DND-41 (cell line): ENCODE results near the gene SPRY4.

ENCODE experiments used
- ATAC-seq: fragments of 200-7000 bp; cut with Tn5 transposase; 3 replicates; pipeline ENCODE4 v1.9.1; 2021; ENCODE audit warnings: low read depth; ENCODE audit not compliant: insufficient read depth
- DNase-seq: peaks from one replicate; pipeline ENCODE4 v3.0.0-alpha.2; 2020
- H2AFZ ChIP-seq: 2 replicates; pipeline ENCODE4 v1.6.0; 2012; ENCODE audit warnings: low read depth, low read length
- H3K27ac ChIP-seq: 2 replicates; pipeline ENCODE4 v1.5.1; 2012; ENCODE audit warnings: low read length, inconsistent platforms
- H3K27me3 ChIP-seq: fragments of 200-600 bp; sonication (generic); 2 replicates; pipeline ENCODE4 v1.6.0; 2012; ENCODE audit warnings: low read length, mild to moderate bottlenecking, inconsistent platforms; ENCODE audit not compliant: insufficient read depth, poor library complexity
- H3K36me3 ChIP-seq: 2 replicates; pipeline ENCODE4 v1.5.1; 2012; ENCODE audit warnings: low read length, inconsistent platforms; ENCODE audit not compliant: insufficient read depth
- H3K4me1 ChIP-seq: 2 replicates; pipeline ENCODE4 v1.5.1; 2012; ENCODE audit warnings: mild to moderate bottlenecking, low read length; ENCODE audit not compliant: insufficient read depth
- H3K4me2 ChIP-seq: 2 replicates; pipeline ENCODE4 v1.6.0; 2012; ENCODE audit warnings: mild to moderate bottlenecking, moderate library complexity, low read length, inconsistent platforms; ENCODE audit not compliant: insufficient read depth
- H3K4me3 ChIP-seq, 2 experiments: fragments of 200-600 bp in 1 of 2; shearing (Covaris generic) in 1 of 2; 2 replicates each; pipeline ENCODE4 v1.5.1; 2012 to 2016; ENCODE audit warnings: inconsistent platforms in 2 of 2, low read length in 2 of 2, mild to moderate bottlenecking in 2 of 2, low read depth in 1 of 2, moderate library complexity in 1 of 2
- H3K79me2 ChIP-seq: 2 replicates; pipeline ENCODE4 v1.6.0; 2012; ENCODE audit warnings: low read length, inconsistent platforms; ENCODE audit not compliant: insufficient read depth
- H3K9ac ChIP-seq: 2 replicates; pipeline ENCODE4 v1.6.0; 2012; ENCODE audit warnings: low read depth, mild to moderate bottlenecking, inconsistent platforms, low read length, moderate library complexity
- H3K9me3 ChIP-seq: 2 replicates; pipeline ENCODE4 v1.5.1; 2012; ENCODE audit warnings: low read length, moderate library complexity, mild to moderate bottlenecking, inconsistent platforms; ENCODE audit not compliant: insufficient read depth, severe bottlenecking
- H4K20me1 ChIP-seq: 2 replicates; pipeline ENCODE4 v1.6.0; 2012; ENCODE audit warnings: low read length; ENCODE audit not compliant: insufficient read depth
- CTCF ChIP-seq: IDR thresholded peaks from 2 replicates; pipeline ENCODE4 v1.5.1; 2012; ENCODE audit warnings: borderline replicate concordance, low read length, moderate library complexity, mild to moderate bottlenecking; ENCODE audit not compliant: poor library complexity, severe bottlenecking; ENCODE audit errors: extremely low read depth
- EZH2 ChIP-seq: IDR thresholded peaks from 3 replicates; pipeline ENCODE4 v1.6.1; 2012; ENCODE audit warnings: borderline replicate concordance, low read depth, mild to moderate bottlenecking, moderate library complexity, low read length, inconsistent platforms; ENCODE audit not compliant: severe bottlenecking

Gene SPRY4

GRCh38 chr5:142263346-142263745 is 61.5 kb downstream of the SPRY4 start:
- Histone ChIP-seq H3K27ac (no peak overlapping the region), H3K9ac (no peak overlapping the region), H2AFZ (no peak overlapping the region), H3K4me3 (no peak overlapping the region), H3K36me3 (no peaks in the 10 kb centered on the region), H3K27me3 (no peaks in the 10 kb centered on the region), H4K20me1 (no peaks in the 10 kb centered on the region), H3K9me3 (no peaks in the 10 kb centered on the region), H3K79me2 (no peaks in the 10 kb centered on the region), H3K4me1 (no peaks in the 10 kb centered on the region), H3K4me2 (no peak overlapping the region)
- DNase-seq (no peak), ATAC-seq (no peak)
- TF ChIP-seq EZH2, result no peak
- no peak for TF ChIP-seq CTCF

- Histone ChIP-seq H3K27me3 (no peaks in the 10 kb centered on the region), H3K9ac (no peak overlapping the region), H3K9me3 (no peaks in the 10 kb centered on the region), H3K4me2 (no peak overlapping the region), H3K4me3 (no peak overlapping the region), H2AFZ (no peak overlapping the region), H4K20me1 (no peaks in the 10 kb centered on the region), H3K36me3 (no peaks in the 10 kb centered on the region), H3K79me2 (no peaks in the 10 kb centered on the region), H3K4me1 (no peaks in the 10 kb centered on the region), H3K27ac (no peak overlapping the region)
- ATAC-seq (no peak), DNase-seq (no peak)
- no peak for TF ChIP-seq CTCF
Measured at GRCh38 chr5:142262683-142263082, 62.1 kb downstream of the SPRY4 start.
